HepG2 (cell line): Measurements from ENCODE around the gene HMGB2. TPM values are rescaled to one million over a fixed set of nuclear protein-coding genes. Genes with fewer than 3 reads are reported as not detected.

Experiments used
- ATAC-seq: fragments of 200-7000 bp; cut with Tn5 transposase; 3 replicates; pipeline ENCODE4 v1.9.1; 2020; ENCODE audit warnings: mild to moderate bottlenecking, moderate library complexity
- BruUV-seq: library from RNA; stranded (reverse); fragments of 400-500 nt; replicated peaks from 2 replicates; lab custom pipeline; 2021; lab: Mats Ljungman, UMichigan
- CTCF ChIA-PET: fragments of 300-600 bp; formaldehyde crosslinking; extraction: SDS; loops from one replicate; lab custom pipeline; 2021; ENCODE audit warnings: low total read pairs, inconsistent platforms, low intra/inter-chr PET ratio; lab: Yijun Ruan, JAX
- POLR2A ChIA-PET: fragments of 350-600 bp; sonication (Branson Sonifier 250); formaldehyde crosslinking; loops from one replicate; lab custom pipeline; 2020; ENCODE audit warnings: antibody characterized with exemption, inconsistent platforms; lab: Yijun Ruan, JAX
- DNase-seq: peaks from one replicate; pipeline ENCODE4 v3.0.0-alpha.2; 2015; ENCODE audit warnings: low spot score
- FAIRE-seq: peaks from 3 replicates; lab custom pipeline; 2011; peaks lifted over from hg19 to GRCh38; lab: Jason Lieb, UNC
- H2AFZ ChIP-seq: one replicate; pipeline ENCODE4 v1.6.1; 2011; ENCODE audit warnings: low read length, inconsistent platforms
- H3K27ac ChIP-seq: fragments of 300-600 bp; 3 replicates; pipeline ENCODE4 v1.8.0; 2011; ENCODE audit warnings: mixed run types, mild to moderate bottlenecking, mixed read lengths, low read length, inconsistent platforms; ENCODE audit not compliant: insufficient read depth; ENCODE audit errors: extremely low read length
- H3K27me3 ChIP-seq, 2 experiments: fragments of 200-600 bp in 1 of 2; 2 replicates in 1 of 2; 3 replicates in 1 of 2; pipeline versions ENCODE4 v1.6.0 to v1.8.0; 2011; ENCODE audit warnings: low read length in 2 of 2, mild to moderate bottlenecking in 2 of 2, moderate library complexity in 2 of 2, inconsistent platforms in 1 of 2; ENCODE audit not compliant: insufficient read depth in 2 of 2, control insufficient read depth in 1 of 2
- H3K36me3 ChIP-seq, 2 experiments: fragments of 200-600 bp in 1 of 2; replicated peaks in 1 of 2; 2 replicates in 1 of 2; 3 replicates in 1 of 2; pipeline versions ENCODE4 v1.5.1 to v1.8.0; 2011; ENCODE audit warnings: low read length in 2 of 2, inconsistent platforms in 1 of 2; ENCODE audit not compliant: insufficient read depth in 2 of 2, control insufficient read depth in 1 of 2
- H3K4me1 ChIP-seq: 2 replicates; pipeline ENCODE4 v1.5.1; 2012; ENCODE audit warnings: low read length, inconsistent platforms; ENCODE audit not compliant: insufficient read depth
- H3K4me2 ChIP-seq: 2 replicates; pipeline ENCODE4 v1.6.0; 2011; ENCODE audit warnings: low read depth, low read length, inconsistent platforms
- H3K4me3 ChIP-seq, 3 experiments: fragments of 200-600 bp in 1 of 3; sonication (generic), shearing (Covaris generic) in 1 of 3; replicated peaks in 1 of 3; 2 replicates each; pipeline ENCODE4 v1.5.1; 2011 to 2016; ENCODE audit warnings: low read length in 3 of 3, inconsistent platforms in 2 of 3, low read depth in 2 of 3, mild to moderate bottlenecking in 2 of 3, control low read depth in 1 of 3, mixed read lengths in 1 of 3; ENCODE audit not compliant: insufficient read depth in 1 of 3
- H3K79me2 ChIP-seq: one replicate; pipeline ENCODE4 v1.6.1; 2011; ENCODE audit warnings: low read length, inconsistent platforms; ENCODE audit not compliant: insufficient read depth
- H3K9ac ChIP-seq: 2 replicates; pipeline ENCODE4 v1.6.0; 2011; ENCODE audit warnings: mild to moderate bottlenecking, low read depth, low read length, inconsistent platforms; ENCODE audit not compliant: insufficient read depth
- H3K9me3 ChIP-seq: 2 replicates; pipeline ENCODE4 v1.5.1; 2012; ENCODE audit warnings: mild to moderate bottlenecking, low read length
- H4K20me1 ChIP-seq: 2 replicates; pipeline ENCODE4 v1.6.0; 2011; ENCODE audit warnings: inconsistent platforms, mild to moderate bottlenecking, low read length, moderate library complexity; ENCODE audit not compliant: insufficient read depth
- BCL3 ChIP-seq: sonication (generic); formaldehyde crosslinking; IDR thresholded peaks from 2 replicates; pipeline ENCODE4 v1.5.1; 2020; ENCODE audit warnings: mild to moderate bottlenecking, missing genetic modification reagents, moderate library complexity
- EEA1 ChIP-seq: sonication (generic); formaldehyde crosslinking; IDR thresholded peaks from 2 replicates; pipeline ENCODE4 v1.5.1; 2020; ENCODE audit warnings: mild to moderate bottlenecking, missing genetic modification reagents, borderline replicate concordance
- KDM2A ChIP-seq: sonication (generic); formaldehyde crosslinking; IDR thresholded peaks from 2 replicates; pipeline ENCODE4 v1.4.0; 2020; ENCODE audit warnings: low read depth, missing genetic modification reagents, borderline replicate concordance
- LRRFIP1 ChIP-seq: sonication (generic); formaldehyde crosslinking; conservative IDR thresholded peaks from 2 replicates; pipeline ENCODE4 v1.4.0; 2020; ENCODE audit warnings: missing genetic modification reagents
- PHF21A ChIP-seq: sonication (generic); formaldehyde crosslinking; IDR thresholded peaks from 2 replicates; pipeline ENCODE4 v1.5.0; 2020; ENCODE audit warnings: mild to moderate bottlenecking, missing genetic modification reagents
- REXO4 ChIP-seq: sonication (generic); formaldehyde crosslinking; IDR thresholded peaks from 2 replicates; pipeline ENCODE4 v1.8.0; 2022; ENCODE audit warnings: missing genetic modification reagents, mild to moderate bottlenecking, borderline replicate concordance
- TBX2 ChIP-seq: sonication (generic); formaldehyde crosslinking; IDR thresholded peaks from 2 replicates; pipeline ENCODE4 v1.5.0; 2020; ENCODE audit warnings: missing genetic modification reagents, mild to moderate bottlenecking, borderline replicate concordance
- ZNF142 ChIP-seq: sonication (generic); formaldehyde crosslinking; IDR thresholded peaks from 2 replicates; pipeline ENCODE4 v1.4.0; 2020; ENCODE audit warnings: missing genetic modification reagents
- ZNF343 ChIP-seq: sonication (generic); formaldehyde crosslinking; IDR thresholded peaks from 2 replicates; pipeline ENCODE4 v1.4.0; 2020; ENCODE audit warnings: mild to moderate bottlenecking, missing genetic modification reagents
- ZNF704 ChIP-seq: sonication (generic); formaldehyde crosslinking; IDR thresholded peaks from 2 replicates; pipeline ENCODE4 v1.8.1; 2023; ENCODE audit warnings: mild to moderate bottlenecking, inconsistent platforms, moderate library complexity, missing genetic modification reagents, borderline replicate concordance
- ZNF776 ChIP-seq: sonication (generic); formaldehyde crosslinking; IDR thresholded peaks from 2 replicates; pipeline ENCODE4 v1.4.0; 2020; ENCODE audit warnings: mild to moderate bottlenecking, missing genetic modification reagents
- WGBS: methylation state at CpG from one replicate; pipeline ENCODE4 v1.1.6; 2017; ENCODE audit warnings: low lambda C conversion rate; 5-methylcytosine and 5-hydroxymethylcytosine counted together
- in situ Hi-C: cut with HindIII; loops from 2 replicates; pipeline ENCODE4 v1.10.0; 2017; ENCODE audit warnings: low pct_unique_long_range_greater_than_20kb; ENCODE audit not compliant: extremely low pct_ligation_motif_present
- intact Hi-C: fragments of 100-400 bp; cut with micrococcal nuclease; formaldehyde crosslinking; loops from one replicate; pipeline ENCODE4 v1.10.0; 2022; ENCODE audit not compliant: unreplicated experiment
- polyA plus RNA-seq, 8 experiments: library from polyadenylated mRNA; depleted of rRNA in 3 of 8; stranded (reverse) in 7 of 8; unstranded in 1 of 8; fragments of >200 nt; fragmentation: Illumina TruSeq in 4 of 8; extraction: Trizol in 4 of 8; gene quantifications; 2 replicates each; pipeline versions ENCODE4 v1.2.1 to v1.2.3, GENCODE V29; 2011 to 2016; ENCODE audit warnings: low read depth in 4 of 8, missing spikeins in 1 of 8, mixed read lengths in 1 of 8; ENCODE audit not compliant: insufficient read depth in 1 of 8
- total RNA-seq, 5 experiments: library from RNA; depleted of rRNA; stranded (reverse); fragments of >200 nt; fragmentation: Illumina TruSeq; extraction: Trizol; gene quantifications; 2 replicates each; pipeline ENCODE4 v1.2.3, GENCODE V29; 2016; ENCODE audit warnings: low read depth in 1 of 5

Gene HMGB2
- total and polyA plus RNA-seq, 2 of the 13 experiments (the other 11 are each of a cell fraction or from before 2014, with no cell fraction given), result 90.5 to 332 TPM

- CTCF ChIA-PET, result no interaction called here
- TF ChIP-seq ZNF704 (no peak), EEA1 (CRISPR knock-in tag) (no peak), ZNF776 (CRISPR knock-in tag) (no peak), ZNF343 (no peak), BCL3 (no peak), PHF21A (CRISPR knock-in tag) (no peak), REXO4 (CRISPR knock-in tag) (no peak), ZNF142 (CRISPR knock-in tag) (no peak), TBX2 (CRISPR knock-in tag) (no peak), LRRFIP1 (CRISPR knock-in tag) (no peak), KDM2A (CRISPR knock-in tag) (no peak)
Measured at GRCh38 chr4:173281406-173282255, 52.5 kb downstream of the HMGB2 start.

More at GRCh38 chr4:173281406-173282255, 52.5 kb downstream of the HMGB2 start:
- H2AFZ ChIP-seq, result no peak overlapping the region
- H3K9me3 ChIP-seq, result no peaks in the 10 kb centered on the region
- DNase-seq (no peak), ATAC-seq (peak; percentile 23; the same call in 1 of the 3 replicates), FAIRE-seq (no peak)
- intact Hi-C loops, result no loop called here
- no peaks in the 10 kb centered on the region for H3K36me3 ChIP-seq
- no peaks in the 10 kb centered on the region for H3K4me1 ChIP-seq
- H3K4me2 ChIP-seq, result no peak overlapping the region
- no peak overlapping the region for H3K4me3 ChIP-seq
- no peak overlapping the region for H3K27ac ChIP-seq
- no peaks in the 10 kb centered on the region for H4K20me1 ChIP-seq
- no TSS peak for BruUV-seq
- no peaks in the 10 kb centered on the region for H3K79me2 ChIP-seq
- in situ Hi-C loops, result loop anchor here (10.0 kb wide), 1 partner anchor 133 kb away; no protein-coding TSS in a partner anchor
- POLR2A ChIA-PET, result no interaction called here
- H3K9ac ChIP-seq, result no peak overlapping the region
- 20% methylated on average over 14 of the region's 14 CpGs for WGBS
- H3K27me3 ChIP-seq, result peaks cover 0 to 6% of the 10 kb centered on the region in 2 experiments; a peak in 1 of 5 replicates
